GM12891 (cell line): ENCODE measurements around the gene SYNDIG1.

Source experiments
- DNase-seq: peaks from one replicate; pipeline ENCODE4 v3.0.0; 2011; ENCODE audit warnings: low spot score; ENCODE audit not compliant: insufficient read length
- FAIRE-seq: peaks from 2 replicates; lab custom pipeline; 2011; peaks lifted over from hg19 to GRCh38; lab: Jason Lieb, UNC
- PAX5 ChIP-seq: IDR thresholded peaks from 2 replicates; pipeline ENCODE4 v1.6.1; 2011; ENCODE audit warnings: low read length, moderate library complexity, mild to moderate bottlenecking; ENCODE audit not compliant: insufficient read depth, severe bottlenecking
- POLR2A ChIP-seq: IDR thresholded peaks from 2 replicates; pipeline ENCODE4 v1.6.1; 2011; ENCODE audit warnings: low read depth, low read length, control low read depth
- POLR2AphosphoS5 ChIP-seq: IDR thresholded peaks from 2 replicates; pipeline ENCODE4 v1.6.1; 2011; ENCODE audit warnings: low read depth, low read length, control low read depth
- POU2F2 ChIP-seq: IDR thresholded peaks from 2 replicates; pipeline ENCODE4 v1.6.1; 2011; ENCODE audit warnings: low read depth, mild to moderate bottlenecking, control low read depth, low read length, moderate library complexity
- SPI1 ChIP-seq: IDR thresholded peaks from 2 replicates; pipeline ENCODE4 v1.6.1; 2011; ENCODE audit warnings: low read depth, low read length, control low read depth
- TAF1 ChIP-seq: IDR thresholded peaks from 2 replicates; pipeline ENCODE4 v1.6.1; 2011; ENCODE audit warnings: low read depth, low read length, control low read depth

The SYNDIG1 gene

GRCh38 chr20:24608926-24609667 is 139.7 kb downstream of the SYNDIG1 start:
- TF ChIP-seq POLR2AphosphoS5 (no peak), POU2F2 (no peak), POLR2A (no peak), SPI1 (no peak), TAF1 (no peak), PAX5 (no peak)
- DNase-seq (no peak), FAIRE-seq (no peak)

GRCh38 chr20:24609757-24610156 is 140.3 kb downstream of the SYNDIG1 start:
- FAIRE-seq (no peak), DNase-seq (no peak)
- TF ChIP-seq POLR2A: no peak
- no peak for TF ChIP-seq SPI1
- no peak for TF ChIP-seq POLR2AphosphoS5
- no peak for TF ChIP-seq TAF1
- TF ChIP-seq PAX5: no peak
- no peak for TF ChIP-seq POU2F2

GRCh38 chr20:24610341-24611115 is 141.1 kb downstream of the SYNDIG1 start:
- no peak for FAIRE-seq

GRCh38 chr20:24611360-24612140 is 142.1 kb downstream of the SYNDIG1 start:
- no peak for DNase-seq
- TF ChIP-seq PAX5 (no peak), POU2F2 (no peak), POLR2AphosphoS5 (no peak), POLR2A (no peak), SPI1 (no peak), TAF1 (no peak)
- FAIRE-seq: no peak

More at GRCh38 chr20:24610341-24611115, 141.1 kb downstream of the SYNDIG1 start:
- no peak for TF ChIP-seq TAF1
- no peak for DNase-seq

GRCh38 chr20:24612799-24613775 is 143.7 kb downstream of the SYNDIG1 start:
- FAIRE-seq (no peak), DNase-seq (no peak)
- TF ChIP-seq SPI1 (no peak), POLR2AphosphoS5 (no peak), TAF1 (no peak), POLR2A (no peak), PAX5 (no peak), POU2F2 (no peak)

GRCh38 chr20:24614341-24614740 is 144.9 kb downstream of the SYNDIG1 start:
- TF ChIP-seq TAF1 (no peak), SPI1 (no peak), POU2F2 (no peak), POLR2AphosphoS5 (no peak), PAX5 (no peak), POLR2A (no peak)
- DNase-seq (no peak), FAIRE-seq (no peak)

- no peak for DNase-seq
- FAIRE-seq: no peak
- TF ChIP-seq TAF1: no peak
- no peak for TF ChIP-seq POLR2A
- TF ChIP-seq SPI1: no peak
These were observed 145.9 kb downstream of the SYNDIG1 start for GRCh38 chr20:24615353-24615752.

GRCh38 chr20:24616258-24617079 is 147.0 kb downstream of the SYNDIG1 start:
- TF ChIP-seq PAX5: no peak
- TF ChIP-seq SPI1: no peak
- TF ChIP-seq TAF1: no peak
- no peak for TF ChIP-seq POLR2AphosphoS5
- no peak for TF ChIP-seq POLR2A
- no peak for TF ChIP-seq POU2F2
- DNase-seq (no peak), FAIRE-seq (no peak)
